Effector CD4-positive, alpha-beta T cell (primary cell): Measurements from ENCODE around the gene KMT2C.
"Not testable (repeated sequence)": the region's sequence is repeated elsewhere in the genome, so short reads cannot be mapped to it uniquely, and the experiment has no call there.

Experiments
- DNase-seq: peaks from one replicate; pipeline ENCODE4 v3.0.0-alpha.2; 2020

Gene KMT2C

DNA sequence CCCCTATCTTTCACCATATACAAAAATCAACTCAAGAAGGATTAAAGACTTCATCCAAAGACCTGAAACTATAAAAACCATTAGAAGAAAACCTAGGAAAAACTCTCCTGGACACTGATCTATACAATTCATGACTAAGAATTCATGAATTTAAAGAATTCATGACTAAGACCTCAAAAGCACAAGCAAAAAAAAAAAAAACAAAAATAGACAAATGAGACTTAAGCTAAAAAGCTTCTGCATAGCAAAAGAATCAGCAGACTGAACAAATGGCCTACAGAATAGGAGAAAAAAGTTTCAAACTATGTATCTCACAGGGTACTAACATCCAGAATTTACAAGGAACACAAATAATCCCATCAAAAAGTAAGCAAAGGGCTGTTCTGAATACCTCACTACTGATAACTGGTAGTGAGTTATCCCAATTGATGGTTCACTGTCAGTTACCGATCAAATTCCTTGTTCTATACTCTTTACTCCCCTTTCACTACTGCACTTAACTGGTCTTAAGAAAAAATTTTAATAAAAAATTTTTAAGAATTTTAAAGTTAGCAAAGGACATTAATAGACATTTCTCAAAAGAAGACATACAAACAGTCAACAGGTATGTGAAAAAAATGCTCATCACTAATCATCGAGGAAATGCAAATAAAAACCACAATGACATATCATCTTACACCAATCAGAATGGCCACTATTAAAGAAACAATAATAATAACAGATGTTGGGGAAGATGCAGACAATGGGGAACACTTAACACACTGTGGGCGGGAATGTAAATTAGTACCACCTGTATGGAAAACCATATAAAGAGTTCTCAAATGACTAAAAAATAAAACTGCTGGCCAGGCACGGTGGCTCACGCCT lies 33.2 kb downstream of the KMT2C start:
- no peak for DNase-seq

DNA sequence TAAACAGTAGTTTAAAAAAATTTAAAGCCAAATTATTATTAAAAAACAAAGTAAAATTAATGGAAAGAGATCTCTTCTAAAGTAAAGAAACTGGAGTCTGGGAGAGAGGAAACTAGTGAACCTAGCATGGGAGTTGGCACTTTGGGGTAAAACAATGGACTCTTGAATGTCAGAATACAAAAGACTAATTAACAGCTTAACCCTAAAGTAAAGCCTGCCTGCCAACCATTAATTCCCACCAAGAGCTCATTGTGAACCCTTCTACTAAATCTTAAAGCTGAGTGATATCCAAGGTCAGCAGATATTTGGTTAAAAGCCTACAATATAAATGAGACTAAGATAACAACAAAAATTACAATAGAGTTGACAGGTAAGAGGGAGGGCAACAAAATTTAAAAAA lies 36.5 kb downstream of the KMT2C start:
- DNase-seq, result no peak

DNA sequence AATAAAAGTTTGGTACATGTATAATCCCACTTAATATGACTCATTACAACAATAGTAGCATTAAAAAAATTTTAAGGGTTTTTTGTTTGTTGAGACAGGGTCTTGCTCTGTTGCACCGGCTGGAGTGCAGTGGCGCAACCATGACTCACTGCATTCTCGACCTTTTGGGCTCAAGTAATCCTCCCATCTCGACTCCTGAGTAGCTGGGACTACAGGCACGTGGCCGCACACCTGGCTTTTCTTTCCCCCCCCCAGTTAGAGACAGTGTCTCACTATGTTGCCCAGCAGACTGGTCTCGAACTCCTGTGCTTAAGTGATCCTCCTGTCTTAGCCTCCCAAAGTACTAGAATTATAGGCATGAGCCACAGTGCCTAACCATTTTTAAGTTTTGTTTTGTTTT lies 40.7 kb downstream of the KMT2C start:
- no peak for DNase-seq

DNA sequence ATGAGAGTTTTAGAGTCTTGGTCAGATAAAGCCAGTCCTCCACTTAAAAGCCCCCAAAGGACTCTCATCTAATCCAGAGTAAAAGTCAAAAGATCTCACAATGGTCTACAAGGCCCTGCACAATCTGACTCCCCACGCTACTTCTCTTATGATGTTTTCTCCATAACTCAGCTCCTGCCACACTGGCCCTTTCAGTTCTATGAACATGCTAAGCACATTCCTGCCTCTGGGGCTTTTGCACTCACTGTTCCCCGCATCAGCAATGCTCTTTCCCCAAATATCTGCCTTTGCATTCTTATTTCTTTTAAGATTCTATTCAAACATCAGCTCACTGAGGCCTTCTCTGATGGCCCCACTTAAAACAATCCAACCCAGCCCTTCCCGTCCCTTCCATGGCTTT lies 41.6 kb downstream of the KMT2C start:
- not testable (repeated sequence) for DNase-seq

DNA sequence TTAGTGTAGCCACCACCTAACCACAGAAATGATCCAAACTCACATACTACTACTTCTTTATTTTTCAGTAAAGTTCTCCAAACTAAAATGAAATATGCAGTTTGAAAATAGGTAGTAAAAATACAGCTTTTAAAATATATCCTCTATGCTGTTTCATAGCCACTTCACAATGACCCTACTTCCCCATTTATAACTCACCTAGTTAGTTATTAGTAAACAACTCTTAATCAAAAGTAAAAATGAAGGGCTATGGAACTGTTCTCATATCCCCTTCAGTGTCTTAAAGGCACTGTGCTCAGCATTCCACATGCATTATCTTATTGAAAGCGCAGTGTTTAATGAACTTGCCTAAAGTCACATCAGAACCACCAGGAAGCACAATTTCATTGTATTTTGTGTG lies 43.5 kb downstream of the KMT2C start:
- DNase-seq, result no peak

DNA sequence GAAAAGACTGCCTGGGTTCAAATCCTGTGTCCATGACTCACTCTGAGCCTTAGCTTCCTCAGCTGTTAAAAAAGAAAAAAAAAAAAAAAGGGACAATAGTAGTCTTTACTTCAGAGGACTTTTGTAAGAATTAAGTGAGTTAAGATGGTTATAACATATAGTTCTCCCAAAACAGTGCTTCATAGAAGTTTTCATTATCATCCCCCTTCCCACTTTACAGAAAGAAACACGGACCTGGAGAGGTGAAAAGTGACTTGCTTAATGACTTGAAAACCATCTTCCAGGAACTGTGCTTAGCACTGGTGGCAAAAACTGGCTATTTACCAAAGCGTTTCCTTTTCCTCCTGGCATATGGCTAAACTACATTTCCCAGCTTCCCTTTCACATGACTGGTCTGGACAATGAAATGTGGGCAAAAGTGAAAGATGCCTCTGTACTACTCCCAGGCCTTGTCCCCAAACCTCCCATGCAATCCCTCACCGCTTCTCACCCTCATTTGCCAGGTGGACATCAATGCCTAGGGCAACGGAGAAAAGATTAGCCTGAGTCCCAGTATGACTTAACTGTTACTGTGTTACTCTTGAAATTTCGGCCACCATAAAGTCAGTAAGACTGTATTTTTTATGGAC lies 49.6 kb downstream of the KMT2C start:
- DNase-seq, result not testable (repeated sequence)

DNA sequence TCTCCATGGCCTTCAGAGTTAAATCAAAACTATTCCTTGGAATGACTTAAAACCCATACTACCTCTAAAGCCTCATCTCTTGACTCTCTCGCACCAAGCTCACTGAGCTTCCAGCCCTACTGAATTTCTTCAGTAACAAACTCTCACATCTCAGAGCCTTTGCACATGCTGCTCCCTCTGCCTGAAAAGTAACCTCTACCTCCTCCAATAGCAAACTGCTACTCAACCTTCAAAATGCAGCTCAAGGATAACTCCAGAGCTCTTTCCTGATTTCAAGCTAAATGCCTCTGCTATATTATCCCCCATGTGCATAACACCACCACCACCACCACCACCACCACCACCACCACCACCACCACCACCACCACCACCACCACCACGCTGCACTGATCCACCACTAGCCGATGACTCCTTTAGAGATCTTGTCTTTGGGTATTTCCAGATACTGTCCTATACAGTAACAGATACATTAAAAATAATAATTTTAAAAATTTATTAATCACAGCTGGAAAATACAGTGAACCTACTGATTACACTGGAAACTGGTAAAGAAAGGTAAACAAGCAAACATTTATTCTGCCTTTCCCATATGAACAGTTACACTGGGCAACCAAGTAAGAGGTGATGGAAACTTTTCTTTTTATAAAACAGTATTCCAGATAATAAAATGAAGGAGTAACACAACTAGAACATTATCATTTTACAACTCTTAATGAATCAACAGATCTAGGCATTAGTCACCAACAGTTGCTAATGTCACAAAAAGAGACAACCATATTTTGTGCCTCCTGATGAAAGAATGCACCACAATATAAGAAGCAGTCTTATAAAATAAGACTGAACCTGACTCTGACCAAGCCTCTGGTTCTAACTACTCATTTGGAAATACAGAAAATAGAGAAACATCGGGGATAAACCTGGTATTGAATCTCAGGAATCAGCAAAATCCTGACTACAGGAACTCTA lies 51.3 kb downstream of the KMT2C start:
- not testable (repeated sequence) for DNase-seq

DNA sequence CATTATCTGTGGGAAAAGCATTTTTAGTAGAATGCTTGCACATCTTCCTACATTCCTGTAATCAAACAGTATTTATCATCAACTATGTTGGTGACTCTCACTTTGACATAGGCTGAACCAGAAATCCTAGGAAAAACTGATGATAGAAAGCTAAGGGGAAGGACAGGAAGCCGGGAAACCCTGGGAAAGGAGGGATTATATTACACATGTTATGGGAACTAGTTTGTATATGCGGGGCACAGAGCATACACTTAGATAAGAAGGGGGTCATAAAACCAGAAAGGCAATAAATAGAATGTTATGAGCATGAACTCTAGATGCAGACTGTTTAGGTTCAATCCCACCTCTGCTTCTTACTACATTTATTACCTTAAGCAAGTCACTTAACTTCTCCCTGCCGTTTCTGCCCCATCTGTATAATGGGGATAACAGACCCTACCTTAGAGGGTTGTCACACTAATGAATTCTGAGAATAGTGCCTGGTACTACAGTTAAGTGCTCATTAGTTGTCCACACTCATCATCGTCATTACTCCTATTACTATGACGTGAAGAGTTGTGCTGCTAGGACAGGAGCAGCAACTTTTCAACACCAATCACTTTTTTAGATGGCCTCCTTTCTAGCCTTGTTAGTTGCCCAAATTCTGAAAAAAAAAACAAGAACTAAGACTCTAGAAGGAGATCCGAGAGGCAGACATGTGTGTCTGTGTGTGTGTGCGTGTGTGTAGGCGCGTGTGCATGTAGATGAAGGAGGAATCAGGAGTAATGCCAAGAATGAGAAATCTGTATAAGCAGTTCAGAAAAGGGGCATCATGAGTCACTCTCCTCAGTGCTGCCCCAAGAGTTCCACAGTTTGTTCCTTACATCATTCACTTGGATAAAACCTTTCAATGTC lies 52.2 kb downstream of the KMT2C start:
- no peak for DNase-seq

DNA sequence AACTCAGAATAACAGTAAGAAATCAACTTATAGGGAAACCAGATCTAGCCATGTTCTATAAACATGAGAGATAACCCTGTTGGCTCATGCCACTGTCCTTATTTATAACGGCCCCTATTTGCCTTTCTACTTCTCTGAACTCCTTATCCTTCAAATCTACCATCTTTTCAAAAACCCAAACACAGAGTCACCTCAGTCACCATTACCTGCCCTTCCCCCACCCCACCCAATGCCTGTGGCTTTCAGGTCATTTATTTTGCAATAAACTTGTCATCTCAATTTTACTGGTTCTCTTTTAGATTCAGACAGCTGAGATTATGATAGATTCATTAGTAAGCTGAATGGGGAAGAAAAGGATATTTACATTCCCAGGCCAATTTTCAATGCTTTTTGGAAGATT lies 53.6 kb downstream of the KMT2C start:
- DNase-seq, result no peak

DNA sequence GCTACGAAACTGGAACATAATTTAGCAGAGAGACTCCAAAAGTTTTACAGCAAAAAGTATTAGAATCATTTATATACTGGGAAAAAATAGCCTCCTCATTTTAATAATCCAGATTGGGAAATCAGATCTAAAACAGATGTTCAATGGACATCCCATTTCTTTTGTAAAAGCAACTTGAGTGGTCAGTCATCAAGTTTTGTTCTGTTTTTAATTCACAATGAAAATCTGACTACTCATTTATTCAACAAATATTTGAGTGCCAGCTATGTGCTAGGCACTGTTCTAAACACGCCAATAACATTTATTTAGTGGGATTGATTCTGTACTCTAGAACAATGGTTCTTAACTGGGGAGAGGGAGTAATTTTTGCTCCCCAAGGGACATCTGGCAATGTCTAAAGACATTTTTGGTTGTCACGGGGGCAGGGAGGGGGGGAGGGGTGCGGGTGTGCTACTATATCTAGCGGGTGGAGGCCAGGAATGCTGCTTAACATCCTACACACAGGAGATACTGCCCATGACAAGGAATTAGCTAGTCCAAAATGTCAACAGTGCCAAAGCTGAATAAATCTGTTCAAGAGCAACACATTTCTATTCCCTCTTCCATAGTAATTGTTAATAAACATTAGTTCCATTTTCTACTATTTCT lies 54.7 kb downstream of the KMT2C start:
- DNase-seq, result not testable (repeated sequence)

DNA sequence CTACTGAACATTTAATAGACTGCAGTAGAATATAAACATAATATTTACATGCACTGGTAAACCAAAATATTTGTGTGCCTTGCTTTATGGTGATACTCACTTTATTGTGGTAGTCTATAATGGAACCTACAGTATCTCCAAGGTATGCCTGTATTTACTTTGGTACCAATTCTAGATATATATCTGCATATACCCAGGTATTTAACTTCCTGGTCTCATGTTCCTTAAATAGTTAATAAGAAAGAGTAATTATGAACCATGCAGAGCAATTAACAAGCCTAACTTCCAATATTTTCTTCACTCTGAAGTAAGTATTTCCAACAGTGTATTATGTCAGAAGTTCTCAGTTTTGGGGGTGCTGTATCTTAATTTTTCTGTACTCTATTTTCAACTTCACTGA lies 57.3 kb downstream of the KMT2C start:
- not testable (repeated sequence) for DNase-seq

DNA sequence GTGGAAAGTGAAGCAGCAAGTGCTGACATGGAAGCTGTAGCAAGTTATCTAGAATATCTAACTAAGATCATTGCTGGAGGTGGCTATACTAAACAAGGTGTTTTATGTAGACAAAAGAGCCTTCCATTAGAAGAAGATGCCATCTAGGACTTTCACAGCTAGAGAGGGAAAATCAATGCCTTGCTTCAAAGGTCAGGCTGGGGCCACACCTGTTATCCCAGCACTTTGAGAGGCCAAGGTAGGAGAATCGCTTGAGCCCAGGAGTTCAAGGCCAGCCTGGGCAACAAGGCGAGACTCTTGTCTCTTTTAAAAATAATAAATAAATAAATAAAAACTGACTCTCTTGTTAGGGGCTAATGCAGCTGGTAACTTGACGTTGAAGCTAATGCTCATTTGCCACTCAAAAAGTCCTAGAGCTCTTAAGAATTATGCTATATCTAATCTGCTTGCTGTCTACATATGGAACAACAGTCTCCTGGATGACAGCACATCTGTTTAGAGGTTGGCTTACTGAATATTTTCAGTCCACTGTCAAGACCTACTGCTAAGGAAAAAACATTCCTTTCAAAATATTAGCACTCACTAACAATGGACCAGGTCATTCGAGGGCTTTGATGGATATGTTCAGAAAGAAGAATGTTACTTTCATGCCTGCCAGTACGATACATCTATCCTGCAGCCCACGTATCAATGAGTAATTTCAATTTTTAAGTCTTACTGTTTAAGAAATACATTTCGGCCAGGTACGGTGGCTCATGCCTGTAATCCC lies 58.9 kb downstream of the KMT2C start:
- DNase-seq, result not testable (repeated sequence)

DNA sequence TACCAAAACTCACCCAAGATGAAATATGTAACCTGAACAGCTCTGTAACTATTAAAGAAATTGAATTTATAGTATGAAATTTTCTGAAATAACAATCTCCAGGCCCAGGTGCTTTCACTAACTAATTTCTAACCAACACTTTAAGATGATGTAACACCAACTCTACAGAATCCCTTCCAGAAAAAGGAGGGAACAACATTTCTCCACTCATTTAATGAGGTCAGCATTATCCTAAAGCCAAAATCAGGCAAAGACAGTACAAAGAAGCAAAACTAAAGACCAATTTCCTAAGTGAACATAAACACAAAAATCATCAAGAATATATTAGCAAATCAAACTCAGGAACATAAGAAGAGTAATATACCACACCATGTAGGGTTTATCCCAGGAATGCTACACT lies 65.5 kb downstream of the KMT2C start:
- no peak for DNase-seq

DNA sequence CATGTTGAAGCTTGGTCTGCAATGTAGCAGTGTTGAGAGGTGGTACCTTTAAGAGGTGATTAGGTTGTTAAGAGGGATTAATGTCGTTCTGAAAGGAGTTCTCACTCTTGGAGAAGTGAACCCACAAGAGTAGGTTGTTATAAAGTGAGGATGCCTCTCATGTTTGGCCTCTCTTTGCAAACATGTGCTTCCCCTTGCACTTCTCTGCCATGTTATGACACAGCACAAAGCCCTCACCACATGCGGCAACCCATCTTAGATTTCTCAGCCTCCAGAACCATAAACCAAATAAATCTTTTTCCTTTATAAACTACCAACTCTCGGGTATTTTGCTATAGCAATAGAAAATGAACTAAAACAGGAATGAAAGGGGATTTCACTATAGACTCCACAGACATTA lies 66.3 kb downstream of the KMT2C start:
- no peak for DNase-seq

DNA sequence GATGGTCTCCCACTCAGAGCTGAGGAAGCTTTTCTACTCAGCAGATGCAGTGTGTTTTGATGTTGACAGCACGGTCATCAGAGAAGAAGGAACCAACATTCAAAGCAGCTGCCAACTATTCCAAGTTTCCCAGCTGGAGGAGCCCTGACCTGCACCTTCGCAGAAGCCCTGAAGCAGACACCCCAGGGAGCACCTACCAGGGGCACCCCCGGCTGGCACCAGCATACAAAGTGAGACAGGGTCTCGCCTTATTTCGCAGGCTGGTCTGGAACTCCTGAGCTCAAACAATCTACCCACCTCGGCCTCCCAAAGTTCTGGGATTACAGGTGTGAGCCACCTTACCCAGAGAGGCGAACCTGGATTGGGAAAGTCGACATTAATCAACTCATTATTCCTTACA lies 68.6 kb downstream of the KMT2C start:
- no peak for DNase-seq

DNA sequence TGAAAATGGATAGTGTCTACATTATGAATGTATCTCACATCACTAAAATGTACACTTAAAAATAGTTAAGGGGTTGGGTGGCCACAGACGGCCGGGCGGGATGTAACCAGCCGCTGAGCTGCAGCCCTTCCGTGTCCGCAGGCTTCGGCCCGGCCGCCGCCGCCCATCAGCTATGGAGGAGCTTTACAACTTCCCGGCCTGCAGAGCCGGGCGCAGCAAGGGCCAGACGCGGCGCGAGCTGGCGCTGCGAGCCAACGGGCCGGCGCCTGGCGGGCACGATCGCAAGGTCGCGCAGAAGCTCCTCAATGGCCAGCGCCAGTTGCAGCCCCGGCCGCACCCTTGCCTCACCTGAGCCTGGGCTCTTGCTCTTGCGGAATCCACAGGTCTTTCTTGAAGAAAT lies 69.1 kb downstream of the KMT2C start:
- no peak for DNase-seq

DNA sequence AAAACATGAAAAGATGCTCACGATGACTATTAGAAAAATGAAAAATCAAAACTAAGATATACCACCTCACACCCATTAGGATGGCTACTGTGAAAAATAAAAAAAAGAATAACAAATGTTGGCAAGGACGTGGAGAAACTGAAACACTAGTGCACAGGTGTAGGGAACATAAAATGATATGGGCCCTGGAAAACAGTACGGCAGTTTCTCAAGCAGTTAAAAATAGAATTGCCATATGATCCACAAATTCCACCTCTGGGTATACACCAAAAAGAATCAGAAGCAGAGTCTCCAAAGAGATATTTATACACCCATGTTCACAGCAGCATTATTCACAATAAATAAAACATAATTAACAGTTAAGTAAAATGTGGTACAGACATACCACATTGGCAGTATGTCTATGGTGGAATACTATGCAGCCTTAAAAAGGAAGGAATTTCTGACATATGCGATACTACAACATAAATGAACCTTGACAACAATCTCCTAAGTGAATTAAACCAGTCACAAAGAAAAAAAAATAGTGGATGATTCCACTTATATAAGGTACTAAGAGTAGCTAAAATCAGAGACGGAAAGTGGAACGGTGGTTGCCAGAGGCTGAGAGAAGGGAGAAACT lies 69.7 kb downstream of the KMT2C start:
- DNase-seq, result no peak

DNA sequence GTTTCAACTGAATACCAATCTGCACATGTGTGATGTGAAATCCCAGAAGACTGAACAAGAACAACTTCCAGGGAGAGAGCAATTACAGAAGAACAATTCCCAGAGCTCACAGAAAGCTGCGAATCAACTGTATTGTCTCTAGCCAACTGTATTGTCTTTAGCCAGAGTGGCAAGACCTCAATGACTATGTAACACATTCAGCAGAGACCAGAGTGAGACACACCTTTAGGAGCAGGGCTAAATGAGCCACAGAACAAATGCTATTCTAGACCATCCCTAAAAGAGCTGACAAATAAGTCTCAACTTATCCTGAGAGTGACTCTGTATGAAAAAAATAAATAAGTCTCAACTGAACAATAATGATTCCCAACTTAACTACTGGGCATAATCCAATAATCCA lies 72.0 kb downstream of the KMT2C start:
- DNase-seq, result no peak

DNA sequence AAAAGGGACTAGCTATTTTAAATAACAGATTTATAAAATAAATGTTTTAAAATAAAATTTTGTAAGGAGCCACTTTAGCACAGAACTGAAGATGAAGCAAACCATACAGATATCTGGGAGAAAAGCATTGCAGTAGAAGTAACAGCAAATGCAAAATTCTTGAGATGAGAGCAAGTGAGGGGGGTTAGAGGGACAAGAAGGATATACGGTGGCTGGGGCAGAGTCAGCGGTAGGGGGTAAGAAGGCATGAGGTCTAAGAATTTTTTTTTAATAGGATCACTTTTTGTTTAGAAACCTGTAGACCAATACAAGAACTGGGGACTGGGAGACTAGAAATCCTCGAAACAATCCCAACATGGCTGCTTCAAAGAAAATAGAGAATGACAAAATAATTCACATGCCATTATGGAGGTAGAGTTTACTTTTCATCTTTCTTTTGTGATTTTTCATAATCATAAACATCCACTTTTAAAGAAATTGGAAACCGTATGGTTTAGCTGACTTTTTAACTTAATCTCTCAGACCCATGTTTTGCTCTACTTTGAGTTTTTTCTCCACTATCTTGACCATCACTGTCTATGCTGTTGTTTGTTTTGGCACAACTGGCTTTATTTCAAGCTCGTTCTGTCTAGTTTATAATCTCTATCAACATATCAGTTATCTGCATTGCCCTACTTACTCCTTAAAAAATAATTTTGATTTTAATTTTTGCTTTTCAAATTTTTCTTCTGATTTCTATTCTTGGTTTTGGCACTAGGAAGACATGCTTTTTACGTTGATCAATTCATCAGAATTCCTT lies 73.5 kb downstream of the KMT2C start:
- no peak for DNase-seq
